HG02763 (cell line): ENCODE measurements around the gene NEK3.
A peak's percentile ranks its signal among the peaks of the same experiment; 100 is the strongest.
"Not testable (repeated sequence)": the region's sequence is repeated elsewhere in the genome, so short reads cannot be mapped to it uniquely, and the experiment has no call there.

Experiments used
- ATAC-seq: cut with Tn5 transposase; IDR thresholded peaks from one replicate; pipeline ENCODE4 v1.9.1; 2021; ENCODE audit warnings: mild to moderate bottlenecking, moderate library complexity; ENCODE audit not compliant: unreplicated experiment

Gene NEK3

DNA sequence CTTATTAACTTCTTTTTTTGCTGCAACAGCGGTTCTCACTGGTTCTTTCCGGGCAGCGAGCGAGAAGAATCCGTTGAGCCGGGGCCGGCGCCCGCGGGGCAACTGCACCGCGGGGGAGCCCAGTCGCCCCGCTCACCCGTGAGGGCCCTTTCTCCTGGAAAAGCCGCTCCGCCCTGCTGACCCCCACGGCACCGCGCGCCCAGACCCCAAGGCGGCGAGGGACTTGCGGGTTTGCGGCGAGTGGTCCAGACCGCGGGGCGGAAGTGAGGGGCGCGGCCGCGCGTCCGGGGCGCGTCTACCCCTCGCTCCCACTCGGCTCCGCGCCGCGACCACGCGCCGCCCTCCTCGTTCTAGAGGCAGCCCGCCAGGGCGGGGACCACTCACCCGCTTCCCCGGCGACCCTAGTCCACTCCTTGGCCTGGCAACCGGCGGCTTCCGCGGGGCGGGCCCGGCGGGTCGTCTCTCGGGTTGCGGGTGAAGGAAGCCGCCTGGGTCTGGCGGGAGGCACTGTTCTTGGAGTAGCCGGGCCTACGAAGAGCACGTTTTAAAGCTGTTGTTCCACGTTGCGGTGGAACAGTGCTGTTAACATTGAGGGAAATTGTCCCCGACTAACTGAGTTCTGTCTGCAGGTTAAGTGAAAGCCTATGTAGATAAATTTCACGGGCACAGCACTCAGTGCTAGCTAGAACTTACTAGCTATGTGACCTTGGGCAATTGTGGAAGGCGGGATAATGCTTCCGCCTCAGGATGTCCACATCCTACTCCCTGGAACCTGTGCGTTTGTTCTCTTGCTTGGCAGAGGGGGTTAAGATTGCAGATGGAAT, at the start of gene NEK3:
NEK3 (minus strand) TSS at position 439 of the 824 bp plus-strand sequence. CDS start 3,406 bp downstream, outside the sequence.
- ATAC-seq, result peak; percentile 80

DNA sequence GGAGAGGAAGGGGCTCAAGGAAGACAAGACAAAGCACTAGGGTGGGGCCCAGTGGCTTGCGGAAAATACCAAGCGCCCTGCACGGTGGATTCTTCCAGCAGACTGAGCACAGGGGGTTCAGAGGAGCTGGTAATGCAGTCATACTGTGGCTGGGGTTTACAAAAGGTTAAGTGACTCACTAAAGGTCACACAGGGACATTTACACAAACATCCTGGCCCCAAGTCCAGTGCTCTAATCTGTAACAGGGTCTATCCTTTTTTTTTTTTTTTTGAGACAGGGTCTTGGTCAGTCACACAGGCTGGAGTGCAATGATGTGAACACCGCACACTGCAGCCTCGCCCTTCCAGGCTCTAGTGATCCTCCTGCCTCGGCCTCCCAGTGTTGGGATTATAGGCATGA, 49.0 kb upstream of the NEK3 start:
- not testable (repeated sequence) for ATAC-seq

DNA sequence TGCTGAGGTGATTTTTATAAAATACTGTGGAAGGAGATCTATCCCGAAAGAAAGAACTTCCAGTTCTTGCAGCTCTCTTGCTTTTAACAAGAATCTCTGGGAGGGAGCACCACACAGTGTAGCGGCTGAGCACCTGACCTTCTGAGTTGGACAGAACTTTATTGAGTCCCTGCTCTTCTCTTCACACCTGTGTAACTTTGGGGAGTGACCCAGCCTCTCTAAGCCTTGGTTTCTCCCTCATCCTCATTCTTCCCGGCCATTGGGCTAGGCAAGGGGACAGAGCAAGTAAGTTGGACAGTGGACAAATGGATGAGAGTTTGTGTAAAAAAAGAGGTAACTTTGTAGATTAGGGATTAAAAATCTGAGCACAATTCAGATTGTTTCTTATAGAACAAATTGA, 48.5 kb upstream of the NEK3 start:
- not testable (repeated sequence) for ATAC-seq

- ATAC-seq, result not testable (repeated sequence)
Observed at GRCh38 chr13:52207337-52207736, 47.9 kb upstream of the NEK3 start.

GRCh38 chr13:52204546-52204945, 45.1 kb upstream of the NEK3 start:
- not testable (repeated sequence) for ATAC-seq

DNA sequence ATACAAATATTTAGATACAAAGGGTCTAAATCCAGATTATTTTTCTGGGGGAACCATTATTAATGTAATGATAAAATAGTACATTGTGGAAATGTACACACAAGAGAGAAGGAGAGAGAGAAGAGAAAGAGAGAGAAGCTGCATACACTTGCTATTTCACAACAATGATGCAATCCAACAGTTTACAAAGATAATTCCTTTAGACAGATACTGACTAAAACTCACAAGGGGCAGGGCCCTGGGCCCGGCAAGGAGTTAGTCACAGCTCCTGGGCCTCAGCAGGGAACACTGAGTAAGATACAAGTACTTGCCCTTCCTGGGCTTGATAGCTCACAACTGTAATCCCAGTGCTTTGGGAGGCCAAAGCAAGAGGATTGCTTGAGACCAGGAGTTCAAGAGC, 44.5 kb upstream of the NEK3 start:
- not testable (repeated sequence) for ATAC-seq

DNA sequence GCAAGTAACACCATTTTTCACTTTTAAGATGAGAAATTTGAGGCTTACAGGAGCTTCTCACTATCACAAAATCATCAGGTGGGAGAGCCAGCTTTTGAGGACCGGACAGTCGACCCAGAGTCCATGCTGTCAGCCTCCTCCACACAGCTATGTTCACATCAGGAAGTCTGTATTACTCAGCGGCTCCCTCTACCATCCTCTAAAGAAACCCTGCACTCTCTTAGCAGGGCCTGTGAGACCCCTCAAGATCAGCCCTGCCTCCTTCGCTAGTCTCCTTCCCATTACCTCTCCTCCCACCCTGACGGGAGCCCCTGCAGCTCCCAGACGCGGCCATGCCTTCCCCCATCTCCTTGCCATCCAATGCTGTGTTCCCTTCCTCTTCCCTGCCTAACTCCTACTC, 43.1 kb upstream of the NEK3 start:
- not testable (repeated sequence) for ATAC-seq

DNA sequence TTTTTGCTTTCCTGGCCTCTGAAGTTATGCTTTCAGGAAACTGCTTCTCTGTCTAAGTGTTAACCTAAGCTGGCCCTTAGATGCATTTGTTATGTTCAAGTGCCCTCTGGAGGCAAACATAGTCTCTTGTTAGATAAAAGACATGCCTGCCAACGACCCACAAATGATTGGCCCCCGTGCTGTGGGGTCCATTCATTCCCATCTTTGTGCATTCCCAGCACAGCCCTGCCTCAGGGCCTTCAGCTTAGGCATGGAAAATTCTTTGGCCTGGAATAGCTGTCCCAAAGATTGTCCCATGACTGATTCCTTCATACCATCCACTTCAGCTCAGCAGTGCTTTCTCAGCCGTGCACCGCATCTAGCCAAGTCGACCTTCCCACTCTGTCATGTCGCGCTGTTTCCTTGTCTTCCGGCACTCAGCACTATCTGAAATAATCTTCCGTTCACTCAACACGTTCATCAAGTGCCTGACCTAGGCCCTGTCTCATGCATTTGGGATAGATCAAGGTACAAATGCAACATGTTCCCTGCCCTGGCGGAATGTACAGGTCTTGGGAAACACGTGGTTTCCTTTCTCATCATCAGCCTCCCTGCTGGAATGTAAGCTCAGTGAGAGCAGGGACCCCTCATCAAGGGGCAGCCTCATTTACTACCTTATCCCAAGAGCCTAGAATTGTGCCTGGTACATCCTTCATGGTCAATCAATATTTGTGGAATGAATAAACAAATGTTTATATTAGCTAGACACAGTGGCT, 42.2 kb upstream of the NEK3 start:
- not testable (repeated sequence) for ATAC-seq

- peak; percentile 53 for ATAC-seq
Observed at GRCh38 chr13:52195401-52195837, 36.0 kb upstream of the NEK3 start.

DNA sequence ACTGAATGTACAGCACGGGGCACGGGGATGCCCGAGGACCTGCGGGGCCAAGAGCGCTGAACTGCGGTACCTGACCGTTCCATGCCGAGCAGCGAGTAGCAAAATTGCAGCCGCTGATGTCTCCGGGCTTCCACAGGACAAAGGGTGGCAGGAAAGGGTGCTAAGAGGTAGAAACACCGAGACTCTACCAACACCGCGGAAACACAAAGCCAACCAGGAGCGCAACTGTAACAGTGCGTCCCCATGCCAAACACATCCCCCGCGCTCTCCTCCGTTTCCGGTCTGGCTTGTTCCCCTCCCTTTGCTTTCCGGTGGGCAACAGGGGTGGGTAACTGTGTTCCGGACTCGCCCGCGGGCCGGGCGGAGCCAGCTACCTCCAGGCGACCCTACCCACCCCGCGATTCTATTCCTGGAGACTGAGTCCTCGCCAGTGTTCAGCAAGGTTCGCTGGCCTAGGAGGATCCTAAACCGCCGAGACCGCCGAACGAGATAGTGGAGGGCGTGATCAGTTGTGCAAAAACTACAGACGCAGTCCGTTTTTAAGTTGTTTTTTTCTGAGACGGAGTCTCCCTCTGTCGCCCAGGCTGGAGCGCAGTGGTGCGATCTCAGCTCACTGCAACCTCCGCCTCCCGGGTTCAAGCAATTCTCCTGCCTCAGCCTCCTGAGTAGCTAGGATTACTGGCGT, 34.9 kb upstream of the NEK3 start:
- peak; percentile 76 for ATAC-seq

- peak; percentile 4 for ATAC-seq
Observed at GRCh38 chr13:52193587-52194183, 34.3 kb upstream of the NEK3 start.

GRCh38 chr13:52187424-52188187, 28.2 kb upstream of the NEK3 start:
- ATAC-seq, result not testable (repeated sequence)

- no peak for ATAC-seq
Observed at GRCh38 chr13:52187029-52187423, 27.6 kb upstream of the NEK3 start.

DNA sequence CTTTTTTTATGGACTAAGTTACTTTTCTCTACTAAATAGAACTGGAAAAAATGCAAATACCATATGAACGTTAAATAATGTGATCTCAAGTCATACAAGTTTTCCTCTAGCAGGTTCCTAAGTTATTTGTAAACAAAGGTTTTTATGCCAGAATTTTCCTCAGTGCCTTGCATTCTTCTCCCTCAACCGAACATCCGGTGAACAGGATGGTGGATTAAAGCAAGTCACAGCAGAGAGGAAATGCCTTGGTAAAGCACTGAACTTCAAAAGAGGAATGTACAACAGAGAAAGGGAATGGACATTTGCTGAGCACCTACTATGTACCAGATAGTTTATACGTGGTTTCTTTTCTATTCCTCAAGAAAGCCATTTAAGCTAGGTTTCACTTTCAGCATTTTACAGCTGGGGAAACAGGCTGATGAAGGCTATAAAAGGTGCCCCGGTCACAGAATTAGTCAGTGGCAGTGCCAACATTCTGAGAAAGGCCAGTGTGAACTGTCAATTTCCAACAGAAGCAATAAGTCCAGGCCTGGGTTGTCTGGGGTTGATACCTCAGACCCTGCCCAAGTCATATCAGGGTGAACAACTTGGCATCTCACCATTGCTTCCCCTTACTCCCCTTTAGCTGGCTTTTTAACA, 22.0 kb upstream of the NEK3 start:
- not testable (repeated sequence) for ATAC-seq

DNA sequence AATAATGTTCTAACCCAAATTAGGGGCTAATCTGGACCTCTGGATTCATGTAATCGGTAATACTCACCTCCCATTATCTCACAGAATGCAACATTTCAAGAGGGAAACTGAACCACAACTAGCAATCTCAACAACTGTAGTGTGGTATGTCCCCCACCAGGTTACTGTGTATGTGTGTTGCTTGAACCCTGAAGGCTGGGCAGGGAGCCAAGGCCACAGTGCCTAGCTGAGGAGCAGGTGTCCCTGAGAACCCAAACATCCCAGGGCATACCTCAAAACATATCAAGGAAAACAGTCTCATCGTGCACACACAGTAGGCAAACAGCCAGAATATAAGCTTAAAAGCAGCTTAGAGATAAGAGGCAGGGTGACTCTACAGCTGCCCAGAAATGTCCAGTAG, 20.5 kb upstream of the NEK3 start:
- ATAC-seq, result no peak

GRCh38 chr13:52177276-52177675, 17.9 kb upstream of the NEK3 start:
- no peak for ATAC-seq

DNA sequence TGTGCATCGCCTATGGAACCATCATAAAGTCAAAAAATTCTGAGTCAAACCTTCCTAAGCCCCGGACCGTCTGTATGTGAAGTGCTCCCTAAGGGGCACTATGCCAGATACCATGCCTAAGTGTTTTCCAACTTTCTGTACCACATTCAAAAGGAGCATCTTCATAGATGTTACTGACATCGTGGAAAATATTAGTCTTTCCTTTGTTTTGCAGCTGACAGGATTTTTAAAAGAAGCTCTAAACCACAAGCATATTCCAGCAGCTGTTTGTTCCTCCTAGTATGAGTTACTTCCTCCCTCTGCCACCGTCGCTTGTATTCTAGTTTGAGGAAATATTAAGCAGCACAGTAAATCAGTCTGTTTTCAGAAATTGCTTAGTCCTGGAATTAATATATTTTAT, 14.6 kb upstream of the NEK3 start:
- not testable (repeated sequence) for ATAC-seq

DNA sequence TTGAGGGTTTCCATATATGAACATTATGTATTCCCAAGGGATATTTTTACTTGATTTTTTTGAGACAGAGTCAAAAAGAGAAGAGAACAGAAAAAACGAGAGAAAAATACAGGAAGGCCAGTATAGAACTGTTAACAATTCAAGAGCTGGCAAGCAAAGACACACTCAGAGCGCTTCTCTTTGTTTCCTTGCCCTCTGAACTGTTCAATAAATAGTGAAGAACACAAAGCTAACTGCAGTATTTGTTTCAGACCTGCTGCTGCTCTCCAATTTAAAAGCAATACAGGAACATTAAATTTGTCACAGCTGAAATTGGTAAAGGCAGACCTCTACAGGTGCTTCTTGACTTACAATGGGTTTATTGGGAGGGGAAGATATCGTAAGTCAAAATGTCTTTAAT, 14.0 kb upstream of the NEK3 start:
- no peak for ATAC-seq

DNA sequence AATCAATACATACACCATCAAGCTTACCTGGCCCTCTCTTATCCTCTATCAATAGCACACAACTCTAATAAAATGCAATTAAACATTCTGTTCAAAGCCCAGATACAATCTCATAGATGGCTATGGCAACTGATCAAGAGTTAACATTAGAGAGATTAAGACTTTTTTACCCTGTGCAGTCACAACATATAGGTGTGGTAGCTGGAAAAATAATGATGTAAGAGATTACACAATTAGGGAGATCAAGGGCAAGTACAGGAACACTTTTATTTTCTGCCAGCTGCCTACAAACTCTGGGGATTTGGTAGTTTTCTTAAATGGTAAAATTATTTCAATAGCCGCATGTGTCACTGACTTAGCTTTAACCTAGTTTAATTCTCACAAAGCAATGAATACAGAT, 12.3 kb upstream of the NEK3 start:
- not testable (repeated sequence) for ATAC-seq
